Prostate gland (tissue), 2 donors: Measurements from ENCODE around the gene CABCOCO1.

Source experiments
- CTCF ChIP-seq, 4 experiments: fragments of 200-600 bp in 2 of 4; fragments of 450-650 bp in 2 of 4; sonication (generic) in 2 of 4; IDR thresholded peaks; 1 replicate in 3 of 4; 2 replicates in 1 of 4; pipeline ENCODE4 v1.5.1; 2016 to 2019; ENCODE audit warnings: antibody characterized with exemption in 4 of 4, mild to moderate bottlenecking in 2 of 4, moderate library complexity in 2 of 4
- POLR2A ChIP-seq: fragments of 450-650 bp; IDR thresholded peaks from one replicate; pipeline ENCODE4 v1.6.1; 2016; ENCODE audit warnings: antibody characterized with exemption, mild to moderate bottlenecking

- TF ChIP-seq CTCF (IDR thresholded peaks at IDR 0.05) (no peak), POLR2A (no peak)
Observed at GRCh38 chr10:61765176-61766087, 102.7 kb downstream of the CABCOCO1 start.
